GM12873 (cell line): ENCODE results near the gene HIPK1.

ENCODE experiments used
- CTCF ChIP-seq: IDR thresholded peaks from 2 replicates; pipeline ENCODE4 v1.5.1; 2012; ENCODE audit warnings: low read depth, mild to moderate bottlenecking, moderate library complexity, low read length, control low read depth; ENCODE audit not compliant: insufficient read depth; ENCODE audit errors: missing control alignments

HIPK1 gene

GRCh38 chr1:114008480-114008941, 79.4 kb downstream of the HIPK1 start:
- no peak for TF ChIP-seq CTCF

DNA sequence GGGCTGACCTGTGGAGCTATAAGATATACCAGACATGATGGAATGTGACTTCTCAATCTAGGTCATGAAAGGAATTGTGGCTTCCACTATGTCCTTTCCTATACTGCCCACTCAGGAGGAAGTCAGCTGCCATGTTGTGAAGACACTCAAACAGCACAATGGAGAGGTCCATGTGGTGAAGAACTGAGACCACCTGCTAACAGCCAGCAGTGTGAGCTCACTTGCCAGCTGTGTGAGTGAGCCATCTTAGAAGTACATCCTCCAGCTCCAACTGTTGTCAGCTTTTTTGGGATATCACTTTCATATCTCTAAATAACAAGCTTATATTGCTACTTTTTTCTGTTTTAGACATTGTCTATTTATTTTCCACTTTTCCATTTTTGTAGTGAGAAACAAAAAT, 79.9 kb downstream of the HIPK1 start:
- no peak for TF ChIP-seq CTCF

- no peak for TF ChIP-seq CTCF
These were observed 80.3 kb downstream of the HIPK1 start for GRCh38 chr1:114009393-114009792.

- TF ChIP-seq CTCF: no peak
These were observed 81.5 kb downstream of the HIPK1 start for GRCh38 chr1:114010433-114011184.

DNA sequence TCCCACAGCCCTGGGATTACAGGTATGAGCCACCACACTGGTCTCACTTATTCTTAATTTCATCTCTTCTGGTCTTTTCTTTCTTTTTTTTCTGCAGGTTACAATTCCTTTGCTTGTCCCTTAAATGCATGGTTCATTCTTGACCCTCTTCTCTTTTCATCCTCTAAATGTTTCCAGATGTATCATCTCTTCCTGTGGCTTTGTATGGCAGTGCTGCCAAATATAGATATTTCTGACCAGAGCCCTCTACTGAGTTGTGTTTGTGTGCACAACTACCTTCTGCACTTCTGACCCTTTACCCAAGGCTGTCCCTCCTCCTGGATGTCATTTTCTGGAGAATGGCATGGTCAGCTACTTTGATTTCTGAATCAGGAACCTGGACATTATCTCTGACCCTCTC, 82.7 kb downstream of the HIPK1 start:
- TF ChIP-seq CTCF: no peak

DNA sequence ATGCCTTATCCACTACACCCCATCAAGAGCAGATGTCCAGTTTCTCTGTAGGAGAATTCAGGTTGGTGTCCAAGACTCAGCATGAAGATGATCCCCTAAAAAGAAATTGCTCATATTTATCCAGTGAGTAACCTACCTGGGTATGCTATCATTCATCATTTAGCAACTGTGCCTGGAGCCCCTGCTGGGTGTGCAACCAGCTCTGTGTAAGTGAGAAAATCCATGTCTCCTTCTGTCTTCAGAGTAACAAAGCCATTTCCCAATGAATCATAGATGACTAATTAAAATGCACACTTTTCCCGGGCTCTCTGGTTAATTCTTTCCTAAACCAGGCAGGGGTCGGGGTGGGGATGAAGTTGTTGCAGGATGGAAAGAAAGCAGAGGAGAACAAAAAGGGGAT, 86.0 kb downstream of the HIPK1 start:
- TF ChIP-seq CTCF: no peak

DNA sequence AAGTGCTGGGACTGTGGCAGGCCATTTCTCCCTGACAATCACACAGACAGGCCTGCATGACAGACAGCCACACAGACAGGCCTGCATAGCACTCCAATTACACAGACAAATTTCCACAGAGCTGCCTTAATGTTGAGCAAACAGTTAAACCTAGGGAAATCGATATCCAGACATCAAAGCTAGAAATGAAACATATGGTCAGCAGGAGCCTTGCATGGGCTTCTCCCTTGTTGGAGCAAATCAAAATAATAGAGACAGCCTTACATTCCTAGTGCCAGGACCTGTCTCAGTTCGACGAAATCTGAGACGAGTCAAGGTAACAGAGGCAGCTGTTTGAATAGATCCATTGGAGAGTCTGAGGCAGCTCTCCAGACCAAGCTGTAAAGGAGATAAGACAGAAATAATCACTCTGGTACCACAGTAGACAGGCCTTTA, 92.6 kb downstream of the HIPK1 start:
- TF ChIP-seq CTCF: no peak
